H9 (cell line): ENCODE data around the gene CCDC88C. TPM values are rescaled to one million over a fixed set of nuclear protein-coding genes. Genes with fewer than 3 reads are reported as not detected.

ENCODE experiments used
- DNase-seq: peaks from one replicate; pipeline ENCODE4 v3.0.0-alpha.2; 2017
- H2AFZ ChIP-seq: one replicate; pipeline ENCODE4 v1.6.1; 2013; ENCODE audit warnings: mild to moderate bottlenecking, low read length, control low read depth, moderate library complexity
- H2AK5ac ChIP-seq: 2 replicates; pipeline ENCODE4 v1.6.1; 2013; ENCODE audit warnings: low read length, control low read depth, mixed read lengths; ENCODE audit not compliant: insufficient read length
- H2BK120ac ChIP-seq: one replicate; pipeline ENCODE4 v1.6.1; 2013; ENCODE audit warnings: low read depth, mild to moderate bottlenecking, low read length, control low read depth, inconsistent platforms; ENCODE audit not compliant: poor library complexity, severe bottlenecking
- H2BK12ac ChIP-seq: 2 replicates; pipeline ENCODE4 v1.6.1; 2013; ENCODE audit warnings: low read length, control low read depth, mixed read lengths, low read depth; ENCODE audit not compliant: insufficient read length
- H2BK15ac ChIP-seq: 2 replicates; pipeline ENCODE4 v1.6.1; 2013; ENCODE audit warnings: low read depth, low read length, control low read depth
- H2BK20ac ChIP-seq: one replicate; pipeline ENCODE4 v1.6.1; 2013; ENCODE audit warnings: low read depth, mild to moderate bottlenecking, low read length, control low read depth, inconsistent platforms; ENCODE audit not compliant: poor library complexity, severe bottlenecking
- H2BK5ac ChIP-seq: 2 replicates; pipeline ENCODE4 v1.6.1; 2013; ENCODE audit warnings: low read length, control low read depth, mixed read lengths; ENCODE audit not compliant: insufficient read length
- H3K14ac ChIP-seq: 2 replicates; pipeline ENCODE4 v1.6.1; 2013; ENCODE audit warnings: low read length, control low read depth; ENCODE audit not compliant: insufficient read depth
- H3K18ac ChIP-seq: 2 replicates; pipeline ENCODE4 v1.6.1; 2013; ENCODE audit warnings: low read depth, mild to moderate bottlenecking, mixed read lengths, low read length, control low read depth; ENCODE audit not compliant: insufficient read length
- H3K23ac ChIP-seq: 2 replicates; pipeline ENCODE4 v1.6.1; 2013; ENCODE audit warnings: low read length, control low read depth, mixed read lengths, low read depth; ENCODE audit not compliant: insufficient read length
- H3K23me2 ChIP-seq: 2 replicates; pipeline ENCODE4 v1.6.1; 2013; ENCODE audit warnings: low read depth, mild to moderate bottlenecking, mixed read lengths, low read length, control low read depth; ENCODE audit not compliant: insufficient read length, poor library complexity, severe bottlenecking
- H3K27ac ChIP-seq: 2 replicates; pipeline ENCODE4 v1.5.1; 2013; ENCODE audit warnings: low read length, control low read depth, mixed read lengths, low read depth; ENCODE audit not compliant: insufficient read length
- H3K27me3 ChIP-seq: 2 replicates; pipeline ENCODE4 v1.6.1; 2013; ENCODE audit warnings: low read length, control low read depth, inconsistent platforms; ENCODE audit not compliant: insufficient read depth
- H3K4ac ChIP-seq: 2 replicates; pipeline ENCODE4 v1.6.1; 2013; ENCODE audit warnings: low read depth, mild to moderate bottlenecking, control low read depth, inconsistent platforms, low read length, moderate library complexity
- H3K4me1 ChIP-seq: 2 replicates; pipeline ENCODE4 v1.6.1; 2013; ENCODE audit warnings: low read length, control low read depth, inconsistent platforms; ENCODE audit not compliant: insufficient read depth
- H3K4me2 ChIP-seq: 2 replicates; pipeline ENCODE4 v1.6.1; 2013; ENCODE audit warnings: low read length, control low read depth, mixed read lengths; ENCODE audit not compliant: insufficient read length, insufficient read depth
- H3K56ac ChIP-seq: 2 replicates; pipeline ENCODE4 v1.6.1; 2013; ENCODE audit warnings: low read depth, mild to moderate bottlenecking, mixed read lengths, low read length, control low read depth; ENCODE audit not compliant: insufficient read length
- H3K79me1 ChIP-seq: 2 replicates; pipeline ENCODE4 v1.6.1; 2013; ENCODE audit warnings: low read depth, mild to moderate bottlenecking, moderate library complexity, low read length, control low read depth, inconsistent platforms; ENCODE audit not compliant: insufficient read depth, poor library complexity, severe bottlenecking
- H3K79me2 ChIP-seq: 2 replicates; pipeline ENCODE4 v1.6.1; 2013; ENCODE audit warnings: low read length, control low read depth, inconsistent platforms; ENCODE audit not compliant: insufficient read depth
- H3K9ac ChIP-seq: 2 replicates; pipeline ENCODE4 v1.6.1; 2013; ENCODE audit warnings: low read length, control low read depth, mixed read lengths; ENCODE audit not compliant: insufficient read length; ENCODE audit errors: extremely low read depth
- H3K9me3 ChIP-seq: one replicate; pipeline ENCODE4 v1.6.1; 2013; ENCODE audit warnings: low read depth, low read length, inconsistent platforms; ENCODE audit not compliant: control insufficient read depth
- H3T11ph ChIP-seq: one replicate; pipeline ENCODE4 v1.6.1; 2013; ENCODE audit warnings: mild to moderate bottlenecking, low read length, control low read depth, inconsistent platforms
- H4K20me1 ChIP-seq: one replicate; pipeline ENCODE4 v1.6.1; 2013; ENCODE audit not compliant: control insufficient read depth, insufficient read length, insufficient read depth
- H4K5ac ChIP-seq: 2 replicates; pipeline ENCODE4 v1.6.1; 2013; ENCODE audit warnings: low read depth, mild to moderate bottlenecking, mixed read lengths, low read length, control low read depth; ENCODE audit not compliant: insufficient read length
- H4K8ac ChIP-seq: replicated peaks from 2 replicates; pipeline ENCODE4 v1.6.1; 2013; ENCODE audit warnings: low read length, control low read depth, mixed read lengths, low read depth; ENCODE audit not compliant: insufficient read length
- H4K91ac ChIP-seq: 2 replicates; pipeline ENCODE4 v1.6.1; 2013; ENCODE audit warnings: low read depth, mild to moderate bottlenecking, moderate library complexity, mixed read lengths, low read length, control low read depth; ENCODE audit not compliant: insufficient read length
- H3K27ac Mint-ChIP-seq, 3 experiments: 2 replicates in 2 of 3; 3 replicates in 1 of 3; pipeline ENCODE4 v1.8.0; 2020 to 2021; ENCODE audit warnings: mixed read lengths in 3 of 3, mild to moderate bottlenecking in 1 of 3, moderate library complexity in 1 of 3
- H3K27me3 Mint-ChIP-seq: 2 replicates; pipeline ENCODE4 v1.8.0; 2021; ENCODE audit warnings: low read depth, mild to moderate bottlenecking, moderate library complexity, mixed read lengths
- H3K36me3 Mint-ChIP-seq, 3 experiments: 2 replicates in 2 of 3; 3 replicates in 1 of 3; pipeline ENCODE4 v1.8.0; 2020 to 2021; ENCODE audit warnings: low read depth in 3 of 3, mixed read lengths in 3 of 3; ENCODE audit not compliant: insufficient read depth in 1 of 3
- H3K4me1 Mint-ChIP-seq, 2 experiments: 2 replicates each; pipeline ENCODE4 v1.8.0; 2020; ENCODE audit warnings: mixed read lengths in 2 of 2
- H3K4me3 Mint-ChIP-seq, 2 experiments: 2 replicates in 1 of 2; 3 replicates in 1 of 2; pipeline ENCODE4 v1.8.0; 2020 to 2021; ENCODE audit warnings: mild to moderate bottlenecking in 2 of 2, mixed read lengths in 2 of 2, moderate library complexity in 1 of 2
- H3K9me3 Mint-ChIP-seq, 2 experiments: 2 replicates in 1 of 2; 3 replicates in 1 of 2; pipeline ENCODE4 v1.8.0; 2020; ENCODE audit warnings: mild to moderate bottlenecking in 2 of 2, mixed read lengths in 2 of 2, moderate library complexity in 1 of 2
- WGBS: extraction: QIAGEN DNeasy Blood & Tissue Kit; methylation state at CpG from one replicate; pipeline ENCODE4 v1.1.7; 2013; ENCODE audit warnings: missing lambda C conversion rate, low lambda C conversion rate, mixed read lengths; ENCODE audit not compliant: insufficient read length; ENCODE audit errors: extremely low coverage; 5-methylcytosine and 5-hydroxymethylcytosine counted together
- total RNA-seq: library from RNA; stranded (reverse); gene quantifications from 2 replicates; pipeline ENCODE4 v1.2.1, GENCODE V29; 2021
- TF ChIP-seq, protein P1 (sequence below): fragments of 200-600 bp; sonication (generic); conservative IDR thresholded peaks from 3 replicates; pipeline ENCODE4 v1.8.0; 2021; ENCODE audit warnings: antibody characterized with exemption, mild to moderate bottlenecking

CCDC88C gene
- total RNA-seq, 1 experiment from 2014 or later = 52.4 TPM

DNA sequence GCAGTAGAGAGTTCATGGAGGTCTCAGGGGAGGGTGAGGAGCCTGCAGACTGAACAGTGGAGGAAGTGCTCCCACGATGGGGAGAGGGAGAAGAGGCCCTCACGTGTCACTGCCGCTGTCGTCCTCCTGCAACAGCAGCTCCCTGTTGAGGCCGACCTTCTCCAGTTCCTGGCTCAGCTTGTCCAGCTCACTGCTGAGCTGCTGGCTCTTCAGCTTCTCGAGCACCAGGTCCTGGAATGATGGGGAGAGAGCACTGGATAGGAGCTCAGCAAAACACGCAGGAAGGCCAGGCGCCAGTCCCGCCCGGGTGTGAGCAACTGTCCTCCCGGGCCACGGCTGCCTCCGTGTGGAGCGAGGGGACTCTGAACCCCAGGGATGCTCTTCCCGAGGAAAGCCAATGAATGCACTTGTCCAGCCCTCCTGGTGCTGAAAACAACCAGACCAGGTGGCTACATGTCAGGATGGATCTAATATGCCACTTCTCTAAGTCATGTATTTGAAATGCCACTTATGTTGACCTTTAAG is 107.8 kb downstream of the CCDC88C start:
- H4K5ac ChIP-seq = no peak overlapping the region
- no peak overlapping the region for H3K56ac ChIP-seq
- H3K18ac ChIP-seq = no peak overlapping the region
- Mint-ChIP-seq H3K4me1 (peaks cover 27 to 28% of the 10 kb centered on the region in 2 experiments), H3K36me3 (peaks cover 68 to 91% (median 76%) of the 10 kb centered on the region in 3 experiments), H3K27ac (no peak overlapping the region), H3K27me3 (no peaks in the 10 kb centered on the region), H3K4me3 (no peak overlapping the region), H3K9me3 (peaks cover 17 to 21% of the 10 kb centered on the region in 2 experiments)
- H3K9ac ChIP-seq = no peak overlapping the region
- H3K27me3 ChIP-seq = no peaks in the 10 kb centered on the region
- H2AFZ ChIP-seq = no peak overlapping the region
- no peak overlapping the region for H4K91ac ChIP-seq
- H3K23me2 ChIP-seq = no peaks in the 10 kb centered on the region
- no peak overlapping the region for H3K23ac ChIP-seq
- no peak overlapping the region for H3T11ph ChIP-seq
- no peak overlapping the region for H3K4me2 ChIP-seq
- H4K8ac ChIP-seq = no peak overlapping the region
- no peaks in the 10 kb centered on the region for H3K79me1 ChIP-seq
- H2AK5ac ChIP-seq = no peak overlapping the region
- no peak overlapping the region for H2BK5ac ChIP-seq
- DNase-seq = no peak
- H4K20me1 ChIP-seq = no peaks in the 10 kb centered on the region
- TF ChIP-seq, protein P1, sequence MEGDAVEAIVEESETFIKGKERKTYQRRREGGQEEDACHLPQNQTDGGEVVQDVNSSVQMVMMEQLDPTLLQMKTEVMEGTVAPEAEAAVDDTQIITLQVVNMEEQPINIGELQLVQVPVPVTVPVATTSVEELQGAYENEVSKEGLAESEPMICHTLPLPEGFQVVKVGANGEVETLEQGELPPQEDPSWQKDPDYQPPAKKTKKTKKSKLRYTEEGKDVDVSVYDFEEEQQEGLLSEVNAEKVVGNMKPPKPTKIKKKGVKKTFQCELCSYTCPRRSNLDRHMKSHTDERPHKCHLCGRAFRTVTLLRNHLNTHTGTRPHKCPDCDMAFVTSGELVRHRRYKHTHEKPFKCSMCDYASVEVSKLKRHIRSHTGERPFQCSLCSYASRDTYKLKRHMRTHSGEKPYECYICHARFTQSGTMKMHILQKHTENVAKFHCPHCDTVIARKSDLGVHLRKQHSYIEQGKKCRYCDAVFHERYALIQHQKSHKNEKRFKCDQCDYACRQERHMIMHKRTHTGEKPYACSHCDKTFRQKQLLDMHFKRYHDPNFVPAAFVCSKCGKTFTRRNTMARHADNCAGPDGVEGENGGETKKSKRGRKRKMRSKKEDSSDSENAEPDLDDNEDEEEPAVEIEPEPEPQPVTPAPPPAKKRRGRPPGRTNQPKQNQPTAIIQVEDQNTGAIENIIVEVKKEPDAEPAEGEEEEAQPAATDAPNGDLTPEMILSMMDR = no peak
- H3K14ac ChIP-seq = no peak overlapping the region
- H3K4ac ChIP-seq = no peak overlapping the region
- peaks cover 18% of the 10 kb centered on the region for H3K9me3 ChIP-seq
- no peak overlapping the region for H2BK12ac ChIP-seq
- no peaks in the 10 kb centered on the region for H3K79me2 ChIP-seq
- no peak overlapping the region for H2BK20ac ChIP-seq
- no peak overlapping the region for H3K27ac ChIP-seq
- no CpG with 5 or more reads among the region's 15 CpGs for WGBS
- H2BK120ac ChIP-seq = no peak overlapping the region
- no peak overlapping the region for H2BK15ac ChIP-seq
- H3K4me1 ChIP-seq = peaks cover 12% of the 10 kb centered on the region; the same call in 1 of the 2 replicates
